22Rv1 (cell line): ENCODE data around the gene MXI1.

Experiments
- H3K27ac ChIP-seq: fragments of 450-650 bp; 2 replicates; pipeline ENCODE4 v1.5.1; 2017
- CTCF ChIP-seq: fragments of 450-650 bp; IDR thresholded peaks from 2 replicates; pipeline ENCODE4 v1.5.1; 2017; ENCODE audit warnings: mild to moderate bottlenecking
- ZFX ChIP-seq: fragments of 450-650 bp; IDR thresholded peaks from 2 replicates; pipeline ENCODE4 v1.6.1; 2017; ENCODE audit warnings: antibody characterized with exemption, borderline replicate concordance

MXI1 gene

GRCh38 chr10:110217662-110218008, 10.2 kb downstream of the MXI1 start:
- H3K27ac ChIP-seq, result no peak overlapping the region
- TF ChIP-seq ZFX (no peak), CTCF (no peak)

- H3K27ac ChIP-seq, result no peak overlapping the region
- no peak for TF ChIP-seq CTCF
- TF ChIP-seq ZFX, result no peak
Measured at GRCh38 chr10:110218632-110219031, 11.2 kb downstream of the MXI1 start.

- no peak overlapping the region for H3K27ac ChIP-seq
- TF ChIP-seq CTCF, result no peak
- no peak for TF ChIP-seq ZFX
Measured at GRCh38 chr10:110219884-110220283, 12.5 kb downstream of the MXI1 start.

GRCh38 chr10:110220398-110220797, 13.0 kb downstream of the MXI1 start:
- no peak for TF ChIP-seq CTCF
- no peak for TF ChIP-seq ZFX
- H3K27ac ChIP-seq, result no peak overlapping the region

GRCh38 chr10:110221044-110221720, 13.8 kb downstream of the MXI1 start:
- no peak for TF ChIP-seq CTCF
- TF ChIP-seq ZFX, result no peak
- no peak overlapping the region for H3K27ac ChIP-seq

GRCh38 chr10:110221721-110222261, 14.4 kb downstream of the MXI1 start:
- TF ChIP-seq CTCF, result no peak
- TF ChIP-seq ZFX, result no peak
- no peak overlapping the region for H3K27ac ChIP-seq

GRCh38 chr10:110222641-110223297, 15.4 kb downstream of the MXI1 start:
- H3K27ac ChIP-seq, result no peak overlapping the region
- TF ChIP-seq ZFX (no peak), CTCF (no peak)
